Measurements from ENCODE around the gene SMG1. TPM values are rescaled to one million over a fixed set of nuclear protein-coding genes. Genes with fewer than 3 reads are reported as not detected.

The SMG1 gene
- total RNA-seq, 1 experiment from 2014 or later = 17.7 TPM

DNA sequence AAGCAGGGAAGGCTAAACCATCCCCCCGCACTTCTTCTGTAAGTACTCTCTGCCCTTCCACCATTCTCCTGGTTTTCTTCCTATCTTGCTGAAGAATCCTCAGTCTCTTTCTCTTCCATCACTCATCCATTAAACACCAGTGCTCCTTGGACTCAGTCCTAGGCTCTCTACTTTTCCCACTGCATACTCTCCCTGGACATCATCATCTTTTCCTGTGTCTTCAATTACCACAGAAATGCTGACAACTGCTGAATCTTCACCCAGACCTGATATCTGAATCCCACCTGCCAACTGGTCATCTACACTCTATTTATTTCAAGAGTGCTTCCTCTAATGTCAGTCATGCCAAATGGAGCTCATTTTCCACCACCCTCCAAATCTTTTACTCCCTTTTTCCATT is 71.0 kb downstream of the SMG1 start:
- DNase-seq (ENCODE audit: low read depth) = no peak

DNA sequence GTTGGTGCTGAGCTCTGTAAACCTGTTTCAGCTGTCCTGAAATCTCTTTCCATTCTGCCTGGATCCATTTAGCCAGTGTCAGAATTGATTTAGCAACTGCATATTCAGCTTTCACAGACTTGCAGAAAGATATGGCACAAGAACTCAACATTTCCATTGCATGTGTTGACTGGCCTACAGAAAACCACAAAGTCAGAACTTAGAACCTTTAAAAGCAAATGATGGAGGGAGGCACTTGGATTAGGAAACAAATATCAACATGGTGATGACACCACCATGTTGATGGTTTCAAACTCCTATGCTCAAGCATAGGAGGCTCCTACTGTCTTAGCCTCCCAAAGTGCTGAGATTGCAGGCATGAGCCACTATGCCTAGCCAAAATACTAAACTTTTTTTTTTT is 72.5 kb downstream of the SMG1 start:
- DNase-seq (ENCODE audit: low read depth) = no peak

DNA sequence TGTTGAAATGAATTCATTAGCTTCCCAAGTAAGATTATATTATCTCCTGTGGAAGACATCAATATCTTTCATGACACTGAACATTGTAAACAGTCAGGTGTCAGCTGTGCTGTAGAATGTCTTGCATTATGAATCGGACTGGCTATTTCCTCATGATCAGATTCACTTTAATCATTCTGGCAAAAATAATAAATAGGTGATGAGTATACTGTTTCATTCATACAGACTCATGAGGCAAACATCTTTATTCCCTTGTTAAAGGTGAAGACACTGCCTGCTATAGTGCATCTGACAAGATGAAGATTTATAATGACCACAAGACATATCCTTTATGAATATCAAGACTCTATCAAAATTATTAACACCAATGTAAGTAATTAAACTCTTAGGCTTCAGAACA is 73.6 kb downstream of the SMG1 start:
- DNase-seq (ENCODE audit: low read depth) = no peak

DNA sequence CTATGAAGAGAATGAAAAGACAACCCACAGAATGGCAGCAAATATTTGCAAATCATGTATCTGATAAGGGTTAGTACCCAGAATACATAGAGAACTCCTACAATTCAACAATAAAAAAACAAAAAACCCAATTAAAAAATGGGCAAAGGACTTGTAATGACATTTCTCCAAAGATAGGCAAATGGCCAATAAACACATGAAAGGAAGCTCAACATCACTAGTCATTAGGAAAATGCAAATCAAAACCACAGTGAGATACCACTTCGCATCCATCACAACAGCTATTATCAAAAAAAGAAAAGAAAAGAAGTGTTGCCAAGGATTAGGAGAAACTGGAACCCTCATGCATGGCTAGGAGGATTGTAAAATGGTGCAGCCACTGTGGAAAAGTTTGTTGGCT is 79.8 kb downstream of the SMG1 start:
- DNase-seq (ENCODE audit: low read depth) = no peak

DNA sequence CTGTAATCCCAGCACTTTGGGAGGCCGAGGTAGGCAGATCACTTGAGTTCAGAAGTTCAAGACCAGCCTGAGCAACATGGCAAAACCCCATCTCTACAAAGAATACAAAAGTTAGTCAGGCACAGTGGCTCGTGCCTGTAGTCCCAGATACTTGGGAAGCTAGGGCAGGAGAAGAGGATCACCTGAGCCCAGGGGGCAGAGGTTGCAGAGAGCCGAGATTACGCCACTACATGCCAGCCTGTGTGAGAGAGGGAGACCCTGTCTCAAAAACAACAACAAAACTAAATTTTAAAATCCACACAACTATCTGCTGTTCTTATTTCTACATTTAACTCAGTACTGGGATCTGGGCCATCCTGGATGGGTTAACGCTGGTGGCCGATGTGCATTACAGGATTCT is 83.6 kb downstream of the SMG1 start:
- DNase-seq (ENCODE audit: low read depth) = no peak

DNA sequence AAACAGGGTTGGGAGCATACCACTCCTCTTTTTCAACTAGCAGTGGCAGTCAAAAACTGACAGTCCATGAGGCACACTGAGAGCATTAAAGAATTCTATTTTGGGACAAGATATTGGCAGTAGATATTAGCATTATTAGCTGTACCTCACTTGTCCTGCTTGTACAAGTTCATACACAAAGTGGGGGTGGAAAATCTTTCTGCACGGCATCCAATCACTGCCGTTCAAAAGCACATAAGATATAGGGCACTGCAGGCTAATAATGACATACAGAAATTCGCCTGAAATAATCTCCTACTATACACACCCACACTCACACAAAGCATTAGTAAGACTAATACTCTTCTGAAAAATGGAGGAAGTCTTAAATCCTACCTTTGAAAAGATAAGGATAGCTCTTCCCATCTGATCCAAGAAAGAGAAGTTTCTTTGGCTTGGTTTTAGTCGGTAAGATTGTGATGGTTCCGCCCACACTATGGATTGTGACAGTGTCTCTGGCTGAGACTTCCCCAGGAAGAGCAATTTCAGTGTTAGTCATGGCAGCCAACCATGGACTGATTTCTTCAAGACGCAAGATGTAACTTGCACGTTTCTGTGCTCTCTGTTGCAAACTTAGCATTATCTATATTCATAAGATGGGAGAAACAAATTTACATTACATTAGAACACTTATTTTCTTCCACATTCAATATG is 84.2 kb downstream of the SMG1 start:
- DNase-seq (ENCODE audit: low read depth) = no peak

DNA sequence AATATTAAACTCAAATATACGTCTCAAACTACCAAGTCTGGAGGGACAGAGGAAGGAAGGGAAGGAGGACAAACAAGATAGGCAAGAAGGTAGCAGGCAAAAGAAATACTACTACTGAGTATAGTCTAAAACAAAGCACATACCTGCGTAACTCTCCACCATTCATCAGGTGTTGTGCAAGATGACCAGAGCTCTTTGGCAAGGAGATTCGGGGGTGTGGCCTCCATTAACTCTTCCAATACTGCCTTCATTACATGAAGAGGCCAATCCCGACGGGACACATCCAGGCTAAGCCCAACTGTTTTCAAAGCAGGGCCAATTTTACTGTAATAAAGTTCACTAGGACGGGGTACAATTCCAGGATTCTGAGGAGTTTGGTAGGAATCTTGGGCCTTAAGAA is 86.7 kb downstream of the SMG1 start:
- no peak for DNase-seq (ENCODE audit: low read depth)

DNA sequence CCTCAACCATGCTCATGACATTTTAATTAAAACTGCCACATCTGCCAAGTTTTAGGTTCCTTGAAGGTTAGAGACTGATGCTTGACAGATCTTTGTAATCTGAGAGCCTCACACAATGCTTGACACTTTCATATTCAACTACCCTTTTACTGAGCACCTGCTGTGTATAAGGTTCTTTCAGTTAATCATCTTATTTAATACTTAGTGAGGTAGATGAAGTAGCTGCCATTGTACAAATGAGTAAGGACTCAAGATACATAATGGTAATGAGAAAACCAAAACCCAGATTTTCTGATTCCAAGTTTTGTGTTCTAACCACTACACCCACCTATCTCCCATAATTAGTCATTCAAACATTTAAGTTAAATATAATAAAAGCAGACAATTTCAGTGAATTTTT is 89.5 kb downstream of the SMG1 start:
- no peak for DNase-seq (ENCODE audit: low read depth)

DNA sequence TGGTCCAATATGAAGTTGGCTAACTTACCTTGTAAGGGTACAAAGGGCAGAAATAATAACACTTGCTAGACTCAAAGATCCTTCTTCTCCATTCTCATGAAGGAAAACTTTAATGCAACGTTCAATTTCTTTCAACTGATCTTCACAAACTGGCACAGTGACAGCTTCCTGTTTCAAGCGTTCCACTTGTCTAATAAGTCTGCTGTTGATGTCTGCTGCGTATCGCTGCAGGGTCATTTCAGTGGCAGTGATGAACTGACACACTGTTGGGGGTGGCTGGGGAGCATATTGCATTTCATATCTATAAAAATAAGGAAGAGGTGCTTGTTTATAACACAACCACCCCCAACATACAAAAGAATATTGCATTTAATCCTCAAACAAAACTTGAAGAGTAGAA is 91.3 kb downstream of the SMG1 start:
- DNase-seq (ENCODE audit: low read depth) = no peak

DNA sequence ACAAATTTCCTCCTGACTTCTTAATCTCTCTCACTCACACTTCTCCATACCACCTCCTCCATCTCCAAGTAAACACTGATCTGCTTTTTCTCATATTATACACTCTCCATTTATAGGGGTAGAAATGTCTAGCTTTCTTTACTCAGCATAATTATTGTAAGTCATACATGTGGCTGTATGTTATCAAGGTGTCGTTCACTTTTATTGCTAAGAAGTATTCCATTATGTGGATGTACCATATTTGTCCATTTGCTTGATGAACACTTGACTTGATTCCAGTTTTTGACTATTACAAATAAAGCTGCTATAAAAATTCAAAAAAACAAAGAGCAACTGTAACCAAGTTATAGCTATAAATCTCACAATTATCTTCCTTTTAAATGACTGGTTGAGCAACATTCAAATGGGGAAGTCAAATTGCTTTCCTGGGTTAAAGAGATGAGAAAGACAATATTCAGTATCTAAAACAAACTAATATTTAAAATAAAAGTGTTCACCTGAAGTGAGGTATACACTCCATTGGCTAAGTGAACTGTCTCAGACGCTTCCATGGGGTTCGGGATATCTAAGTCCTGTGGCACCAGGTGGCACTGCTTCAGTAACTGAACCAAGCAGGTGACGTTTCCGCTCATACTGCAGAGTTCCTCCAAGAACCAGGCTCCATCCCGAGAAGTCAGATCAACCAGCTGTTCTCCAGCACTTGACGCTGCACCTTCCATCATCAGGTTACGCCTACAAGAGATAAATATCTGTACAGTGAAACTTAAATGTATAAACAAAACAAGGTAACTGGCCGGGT is 92.3 kb downstream of the SMG1 start:
- no peak for DNase-seq (ENCODE audit: low read depth)

DNA sequence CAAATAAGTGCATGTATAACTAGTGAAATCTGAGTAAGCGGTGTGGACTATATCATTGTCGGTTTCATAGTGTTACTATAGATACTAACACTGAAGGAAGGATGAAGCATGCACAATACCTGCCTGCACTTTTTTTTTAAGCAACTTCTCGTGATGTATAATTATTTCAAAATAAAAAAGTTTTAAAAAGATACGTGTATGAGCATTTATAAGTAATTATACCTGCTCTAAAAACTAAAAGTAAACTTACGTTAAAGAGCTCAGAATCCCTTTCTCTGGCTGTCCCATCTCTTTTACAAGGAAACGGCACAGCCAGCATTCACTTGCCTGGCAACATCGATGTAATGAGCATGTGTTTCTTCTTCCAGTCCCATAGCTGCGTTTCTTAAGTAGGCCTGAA is 93.6 kb downstream of the SMG1 start:
- DNase-seq (ENCODE audit: low read depth) = no peak

DNA sequence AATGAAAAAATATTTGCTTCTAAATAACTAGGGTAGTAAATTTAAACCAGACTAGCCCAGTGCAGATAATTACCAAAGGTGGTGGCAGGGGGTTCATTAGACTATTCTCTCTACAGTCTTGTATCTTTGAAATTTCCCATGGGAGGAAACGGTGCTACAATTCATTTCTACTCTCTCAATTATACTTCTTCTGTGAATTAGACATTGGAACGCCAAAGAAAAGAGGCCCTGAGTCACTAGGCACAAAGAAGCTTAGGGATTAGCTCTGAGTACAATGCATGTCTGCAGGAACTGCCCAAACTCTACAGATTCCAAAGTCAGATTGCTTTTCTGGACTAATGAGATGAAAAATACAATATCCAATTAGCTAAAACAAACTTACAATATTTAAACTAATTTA is 94.2 kb downstream of the SMG1 start:
- DNase-seq (ENCODE audit: low read depth) = no peak

DNA sequence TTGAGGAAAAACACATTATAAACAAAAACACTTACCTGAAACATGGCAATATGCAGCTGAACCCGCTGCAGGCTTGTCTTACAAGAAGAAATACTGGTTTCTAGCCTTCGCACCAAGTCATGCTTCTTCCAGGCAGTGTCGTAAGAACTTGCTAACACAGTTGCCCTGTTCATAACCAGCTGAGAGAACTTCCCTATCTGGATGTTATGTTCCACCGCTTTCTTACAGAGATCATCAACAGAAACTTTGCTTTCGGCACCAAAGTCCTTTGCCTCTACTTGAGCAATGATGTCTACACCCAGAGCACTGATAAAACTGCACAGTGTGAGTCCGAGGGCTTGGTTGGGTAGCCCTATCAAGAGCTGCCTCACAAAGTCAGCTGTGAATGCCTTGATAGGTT is 97.0 kb downstream of the SMG1 start:
- no peak for DNase-seq (ENCODE audit: low read depth)

DNA sequence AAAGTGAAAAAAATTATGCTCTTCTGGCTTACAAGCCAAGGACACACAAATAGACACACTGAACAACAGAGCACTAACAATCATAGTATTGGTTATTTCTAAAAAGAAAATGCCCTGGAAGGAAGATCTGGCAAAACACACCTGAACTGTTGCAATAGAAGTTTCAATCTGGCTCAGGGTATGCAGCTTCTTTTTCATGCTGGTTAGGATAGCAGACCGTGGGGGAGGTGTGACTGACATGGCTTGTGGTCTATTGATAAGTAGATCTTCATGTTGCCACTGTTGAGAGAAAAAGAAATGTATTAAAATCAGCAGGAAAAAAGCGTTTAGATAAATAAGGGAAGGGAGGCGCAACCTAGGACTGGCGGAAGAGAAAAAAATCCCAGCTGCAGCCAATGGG is 98.3 kb downstream of the SMG1 start:
- DNase-seq (ENCODE audit: low read depth) = no peak

DNA sequence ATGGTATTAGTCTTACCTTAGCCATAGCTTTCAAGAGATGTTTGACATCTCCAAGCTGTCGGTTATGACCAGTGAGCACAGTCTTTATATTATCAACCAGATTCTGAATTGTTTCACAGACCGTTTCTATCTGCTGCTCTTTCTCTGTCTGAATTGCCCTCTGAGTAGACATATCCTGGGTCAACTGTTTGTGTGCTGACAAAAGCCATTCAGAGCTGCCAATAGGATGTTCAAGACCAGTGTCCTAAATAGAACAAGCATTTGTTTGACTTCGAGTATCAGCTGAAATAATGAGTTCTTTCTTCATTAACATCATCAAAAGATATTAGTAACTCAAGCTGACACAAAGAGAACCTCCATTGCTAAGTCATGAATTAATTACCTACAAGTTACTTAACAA is 109.9 kb downstream of the SMG1 start:
- no peak for DNase-seq (ENCODE audit: low read depth)

DNA sequence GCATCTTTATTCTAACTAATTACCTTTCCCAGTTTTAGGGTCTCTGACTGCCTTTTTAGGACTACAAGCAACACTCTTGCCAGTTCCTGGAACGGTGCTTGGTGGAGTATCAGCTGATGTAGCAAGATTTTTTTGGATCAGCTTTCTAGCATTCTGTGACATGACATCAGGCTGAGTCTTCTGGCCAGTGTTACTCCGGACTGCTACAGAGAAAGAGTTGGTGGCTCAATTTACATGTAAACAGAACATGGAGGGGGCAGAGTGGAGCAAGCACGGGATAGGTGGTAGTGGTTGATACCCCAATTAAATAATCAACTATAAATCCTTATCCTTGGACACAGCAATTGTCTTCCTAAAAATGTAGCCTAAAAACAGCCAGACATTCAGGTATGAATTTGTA is 114.3 kb downstream of the SMG1 start:
- no peak for DNase-seq (ENCODE audit: low read depth)

DNA sequence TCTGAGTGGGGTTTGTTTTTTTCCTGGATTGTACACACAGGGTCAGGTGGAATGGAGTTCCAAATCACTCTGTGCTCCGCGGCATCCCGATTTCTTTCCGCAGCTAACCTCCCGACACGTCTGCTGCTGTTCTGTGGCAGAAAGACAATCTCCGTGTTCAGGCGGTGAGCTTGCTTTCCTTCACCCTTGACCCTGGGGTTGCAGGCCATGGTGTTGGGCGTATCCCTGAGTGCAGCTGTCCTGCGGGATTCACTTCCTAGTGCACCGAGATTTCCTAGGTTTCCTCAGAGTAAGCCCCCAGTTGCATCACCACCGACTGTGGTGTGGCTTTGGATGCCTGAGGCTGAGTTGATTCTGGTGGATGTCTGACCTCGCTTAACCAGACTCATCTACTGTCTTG is 117.0 kb downstream of the SMG1 start:
- no peak for DNase-seq (ENCODE audit: low read depth)

DNA sequence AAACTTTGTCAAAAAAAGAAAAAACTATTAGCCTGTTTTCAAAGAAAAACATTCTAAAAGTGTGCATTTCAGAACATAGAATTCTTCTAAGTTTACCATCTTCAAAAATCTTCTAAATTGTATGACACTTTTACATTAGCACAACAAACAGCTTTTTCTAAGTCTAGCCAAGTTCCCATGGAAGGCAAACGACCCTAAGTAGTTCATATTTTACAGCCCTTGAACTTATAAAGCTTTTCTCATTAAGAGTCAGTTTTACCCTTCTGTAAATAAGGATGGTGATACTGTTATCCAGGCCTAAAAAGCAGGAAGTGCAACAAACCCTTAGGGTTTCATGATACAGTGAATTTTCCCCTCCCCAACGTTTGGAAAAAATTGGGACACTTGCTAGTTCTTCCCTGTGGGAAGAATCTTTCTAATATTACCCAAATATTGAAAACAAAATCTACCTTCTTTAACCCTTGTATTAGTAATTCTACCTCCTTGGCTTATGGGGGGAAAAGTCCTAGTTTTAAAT is 120.9 kb downstream of the SMG1 start:
- DNase-seq (ENCODE audit: low read depth) = no peak

DNA sequence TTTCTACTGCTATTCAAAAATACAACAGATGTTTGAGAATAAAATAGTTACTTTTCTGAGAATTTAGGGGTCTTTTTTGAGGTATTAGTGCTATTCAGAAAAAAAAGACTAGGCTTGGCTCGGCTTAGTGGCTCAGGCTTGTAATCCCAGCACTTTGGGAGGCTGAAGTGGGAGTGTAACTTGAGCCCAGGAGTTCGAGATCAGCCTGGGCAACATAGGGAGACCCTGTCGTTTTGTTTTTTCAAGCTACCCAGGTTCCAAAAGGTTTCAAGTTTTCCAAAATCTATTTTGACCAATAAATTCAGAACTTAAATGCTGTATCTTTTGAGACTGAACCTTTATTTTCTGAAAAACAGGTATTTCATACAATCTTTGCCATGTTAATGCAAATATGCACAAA is 121.7 kb downstream of the SMG1 start:
- DNase-seq (ENCODE audit: low read depth) = no peak

DNA sequence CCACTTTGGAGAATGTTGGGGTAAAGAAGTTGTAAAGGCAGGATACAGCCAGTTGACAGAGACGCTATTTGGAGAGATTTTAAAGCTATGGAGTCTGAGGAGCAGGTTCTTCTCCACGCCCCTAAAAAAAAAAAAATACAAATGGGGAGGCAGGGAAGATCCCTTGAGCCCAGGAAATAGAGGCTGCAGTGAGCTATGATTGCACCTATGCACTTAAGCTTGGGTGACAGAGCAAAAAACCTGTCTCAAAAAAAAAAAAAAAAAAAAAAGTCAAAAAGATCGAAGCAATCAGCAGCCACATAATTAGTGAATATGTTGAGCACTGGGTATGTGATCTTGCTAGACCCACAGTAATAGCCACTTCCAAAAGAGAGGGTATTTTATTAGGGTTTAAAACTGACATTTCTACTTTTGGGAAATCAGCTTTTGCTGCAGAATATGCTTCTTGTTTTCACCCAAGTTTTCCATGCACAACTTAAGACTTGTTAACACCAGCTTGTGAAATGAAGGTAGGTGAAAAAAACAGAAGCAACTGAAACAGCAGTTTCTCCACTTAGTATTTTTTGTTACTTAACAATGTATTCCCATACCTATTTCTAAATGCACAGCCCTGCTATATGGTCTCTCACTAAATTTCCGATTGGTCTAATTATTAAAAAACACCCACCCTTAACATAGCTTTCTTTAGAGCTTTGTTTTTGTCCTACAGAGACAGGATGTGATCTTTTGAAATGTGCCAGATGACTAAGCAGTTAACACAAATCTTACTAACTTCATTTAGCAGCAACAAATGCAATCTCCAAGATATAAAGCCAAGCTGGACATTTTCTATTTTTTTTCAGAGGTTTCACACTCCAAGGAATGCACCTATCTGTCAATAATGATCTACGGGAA is 122.4 kb downstream of the SMG1 start:
- peak; percentile 59 for DNase-seq (ENCODE audit: low read depth)

DNA sequence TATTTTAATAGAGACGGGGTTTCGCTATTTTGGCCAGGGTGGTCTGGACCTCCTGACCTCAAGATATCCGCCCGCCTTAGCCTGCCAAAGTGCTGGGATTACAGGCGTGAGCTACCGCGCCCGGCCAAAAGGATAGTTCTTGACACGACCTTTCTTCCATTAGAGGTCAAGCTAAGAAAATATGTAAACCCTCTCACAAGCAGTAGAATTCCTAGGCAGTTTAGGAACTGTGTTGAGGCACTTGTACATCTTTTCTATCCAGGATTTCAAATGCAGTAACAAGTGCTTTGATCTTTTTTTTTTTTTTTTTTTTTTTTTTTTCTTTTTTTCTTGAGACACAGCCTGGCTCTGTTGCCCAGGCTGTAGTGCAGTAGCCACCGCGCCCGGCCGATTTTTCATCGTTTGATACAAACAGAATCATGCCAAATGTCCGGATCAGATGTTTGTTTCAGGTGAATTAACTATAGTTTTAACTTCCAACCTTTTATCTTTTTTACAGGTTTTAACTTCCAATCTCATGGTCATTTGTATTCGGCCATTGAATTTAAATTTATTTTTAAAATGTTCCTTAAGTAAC is 123.4 kb downstream of the SMG1 start:
- no peak for DNase-seq (ENCODE audit: low read depth)

Measured in HT1080 (cell line).